Endothelial cell of umbilical vein (primary cell): ENCODE measurements around the gene CITED2. TPM values are rescaled to one million over a fixed set of nuclear protein-coding genes. Genes with fewer than 3 reads are reported as not detected.

Experiments used
- BruUV-seq: library from RNA; stranded (reverse); fragments of 400-500 nt; replicated peaks from 2 replicates; lab custom pipeline; 2021; lab: Mats Ljungman, UMichigan
- CTCF ChIA-PET: fragments of 300-600, 350-600 bp; sonication (Branson Sonifier 250); formaldehyde crosslinking; loops from one replicate; lab custom pipeline; 2021; ENCODE audit warnings: antibody characterized with exemption, inconsistent platforms; lab: Charles Lee
- POLR2A ChIA-PET: fragments of 300-600, 350-600 bp; sonication (Branson Sonifier 250); formaldehyde crosslinking; loops from one replicate; lab custom pipeline; 2021; ENCODE audit warnings: antibody characterized with exemption, inconsistent platforms; lab: Charles Lee
- DNase-seq: peaks from one replicate; pipeline ENCODE4 v3.0.0-alpha.2; 2011; ENCODE audit warnings: low read depth, low spot score
- FAIRE-seq: peaks from 2 replicates; lab custom pipeline; 2011; peaks lifted over from hg19 to GRCh38; lab: Jason Lieb, UNC
- H2AFZ ChIP-seq: 2 replicates; pipeline ENCODE4 v1.6.0; 2012; ENCODE audit warnings: low read depth, low read length, control low read depth, inconsistent platforms
- H3K27ac ChIP-seq: 2 replicates; pipeline ENCODE4 v1.5.1; 2011; ENCODE audit warnings: low read depth, mild to moderate bottlenecking, control low read depth, low read length, moderate library complexity; ENCODE audit not compliant: insufficient read depth
- H3K27me3 ChIP-seq, 2 experiments: 2 replicates each; pipeline versions ENCODE4 v1.6.0 to v1.6.1; 2011; ENCODE audit warnings: low read length in 2 of 2, mixed read lengths in 1 of 2; ENCODE audit not compliant: control insufficient read depth in 2 of 2, insufficient read depth in 2 of 2
- H3K36me3 ChIP-seq, 2 experiments: 2 replicates in 1 of 2; 3 replicates in 1 of 2; pipeline ENCODE4 v1.5.1; 2011; ENCODE audit warnings: low read length in 2 of 2, mild to moderate bottlenecking in 1 of 2, moderate library complexity in 1 of 2; ENCODE audit not compliant: control insufficient read depth in 2 of 2, insufficient read depth in 2 of 2; ENCODE audit errors: extremely low read depth in 1 of 2
- H3K4me1 ChIP-seq: 3 replicates; pipeline ENCODE4 v1.5.1; 2011; ENCODE audit warnings: mild to moderate bottlenecking, low read length; ENCODE audit not compliant: control insufficient read depth, insufficient read depth; ENCODE audit errors: extremely low read depth
- H3K4me2 ChIP-seq: 2 replicates; pipeline ENCODE4 v1.6.1; 2011; ENCODE audit warnings: low read length, control low read depth, mixed read lengths; ENCODE audit not compliant: insufficient read depth
- H3K4me3 ChIP-seq, 3 experiments: fragments of 200-600 bp in 1 of 3; sonication (generic), shearing (Covaris generic) in 1 of 3; replicated peaks in 1 of 3; 2 replicates each; pipeline ENCODE4 v1.5.1; 2011 to 2016; ENCODE audit warnings: control low read depth in 3 of 3, low read length in 3 of 3, mild to moderate bottlenecking in 2 of 3, inconsistent platforms in 1 of 3, low read depth in 1 of 3, moderate library complexity in 1 of 3; ENCODE audit not compliant: insufficient read depth in 1 of 3
- H3K79me2 ChIP-seq: 2 replicates; pipeline ENCODE4 v1.6.0; 2012; ENCODE audit warnings: low read length, inconsistent platforms; ENCODE audit not compliant: control insufficient read depth, insufficient read depth
- H3K9ac ChIP-seq: replicated peaks from 2 replicates; pipeline ENCODE3; 2011; ENCODE audit warnings: low read length, control low read depth; ENCODE audit not compliant: insufficient read depth; ENCODE audit errors: extremely low read depth
- H3K9me1 ChIP-seq: replicated peaks from 3 replicates; pipeline ENCODE4 v1.6.0; 2011; ENCODE audit warnings: mild to moderate bottlenecking, low read length; ENCODE audit not compliant: control insufficient read depth, insufficient read depth; ENCODE audit errors: extremely low read depth
- H3K9me3 ChIP-seq: replicated peaks from 2 replicates; pipeline ENCODE4 v1.5.1; 2012; ENCODE audit warnings: low read length, inconsistent platforms; ENCODE audit not compliant: control insufficient read depth, insufficient read depth
- H4K20me1 ChIP-seq: replicated peaks from 2 replicates; pipeline ENCODE3; 2011; ENCODE audit warnings: mild to moderate bottlenecking, low read length; ENCODE audit not compliant: control insufficient read depth, insufficient read depth; ENCODE audit errors: extremely low read depth
- CTCF ChIP-seq, 2 donors: IDR thresholded peaks; 1 replicate in 1 of 2; 2 replicates in 1 of 2; pipeline ENCODE4 v1.5.1; 2011; ENCODE audit warnings: low read length in 2 of 2, mild to moderate bottlenecking in 2 of 2, moderate library complexity in 2 of 2, control low read depth in 1 of 2, inconsistent platforms in 1 of 2, low read depth in 1 of 2; ENCODE audit not compliant: insufficient read depth in 1 of 2; ENCODE audit errors: extremely low read depth in 1 of 2
- EZH2 ChIP-seq: IDR thresholded peaks from 2 replicates; pipeline ENCODE4 v1.6.1; 2012; ENCODE audit warnings: borderline replicate concordance, low read depth, mild to moderate bottlenecking, moderate library complexity, low read length, inconsistent platforms; ENCODE audit not compliant: severe bottlenecking
- FOS ChIP-seq: IDR thresholded peaks from 2 replicates; pipeline ENCODE4 v1.6.1; 2011; ENCODE audit warnings: mild to moderate bottlenecking, low read length, moderate library complexity, borderline replicate concordance; ENCODE audit not compliant: insufficient read depth
- GATA2 ChIP-seq: IDR thresholded peaks from 2 replicates; pipeline ENCODE4 v1.7.0; 2011; ENCODE audit warnings: low read depth, mild to moderate bottlenecking, moderate library complexity, mixed read lengths, low read length; ENCODE audit not compliant: insufficient read length, insufficient read depth
- JUN ChIP-seq: IDR thresholded peaks from 2 replicates; pipeline ENCODE4 v1.6.1; 2011; ENCODE audit warnings: borderline replicate concordance, low read depth; ENCODE audit not compliant: insufficient read length, insufficient read depth
- MAX ChIP-seq: IDR thresholded peaks from 2 replicates; pipeline ENCODE4 v1.6.1; 2011; ENCODE audit not compliant: insufficient read depth, insufficient read length
- MYC ChIP-seq: IDR thresholded peaks from one replicate; pipeline ENCODE4 v1.6.1; 2011; ENCODE audit warnings: mild to moderate bottlenecking, low read depth, low read length
- POLR2A ChIP-seq: IDR thresholded peaks from 2 replicates; pipeline ENCODE4 v1.6.1; 2012; ENCODE audit warnings: low read depth, mild to moderate bottlenecking, control low read depth, low read length
- POLR2AphosphoS5 ChIP-seq: IDR thresholded peaks from 2 replicates; pipeline ENCODE4 v1.6.1; 2012; ENCODE audit warnings: low read depth, mild to moderate bottlenecking, control low read depth, low read length, moderate library complexity; ENCODE audit not compliant: insufficient read depth
- dilution Hi-C: fragments of 300-500 bp; cut with MboI; formaldehyde crosslinking; loops from one replicate; pipeline ENCODE4 v1.15.0; 2019; ENCODE audit warnings: low sequenced_read_pairs; ENCODE audit not compliant: extremely low pct_ligation_motif_present
- intact Hi-C: fragments of 100-400 bp; cut with micrococcal nuclease; formaldehyde crosslinking; loops from one replicate; pipeline ENCODE4 v1.10.0; 2022
- polyA plus RNA-seq, 4 experiments: library from polyadenylated mRNA; depleted of rRNA in 3 of 4; stranded (reverse) in 3 of 4; unstranded in 1 of 4; fragments of >200 nt; gene quantifications; 2 replicates each; pipeline versions ENCODE4 v1.2.1 to v1.2.3, GENCODE V29; 2011 to 2012; ENCODE audit warnings: missing spikeins in 1 of 4
- total RNA-seq: library from RNA; stranded (reverse); gene quantifications from 2 replicates; pipeline ENCODE4 v1.2.3, GENCODE V29; 2021

The CITED2 gene
- total and polyA plus RNA-seq, 2 donors (not counting 3 experiments of a cell fraction or from before 2014, with no cell fraction given), result 81.1 to 85.7 TPM

GRCh38 chr6:139349464-139350020, 24.9 kb downstream of the CITED2 start:
- Histone ChIP-seq H2AFZ (no peak overlapping the region), H3K9me3 (no peaks in the 10 kb centered on the region), H3K79me2 (no peaks in the 10 kb centered on the region), H3K36me3 (no peaks in the 10 kb centered on the region), H3K9ac (no peak overlapping the region), H3K4me3 (no peak overlapping the region), H3K27me3 (peaks cover 3 to 4% of the 10 kb centered on the region in 2 experiments), H3K9me1 (no peaks in the 10 kb centered on the region), H3K4me1 (no peaks in the 10 kb centered on the region), H3K27ac (no peak overlapping the region), H4K20me1 (no peaks in the 10 kb centered on the region), H3K4me2 (no peak overlapping the region)
- intact Hi-C loops, result no loop called here
- ChIA-PET CTCF (interaction anchor here (1.7 to 2.1 kb wide), 2 partner anchors 99 to 130 kb away, joined by 4 to 11 read pairs; no protein-coding TSS in a partner anchor), POLR2A (no interaction called here)
- DNase-seq, result no peak
- dilution Hi-C loops, result no loop called here
- TF ChIP-seq FOS (no peak), MYC (no peak), MAX (no peak), GATA2 (no peak), JUN (no peak), EZH2 (no peak), CTCF (IDR thresholded peaks at IDR 0.05; ENCODE audit: extremely low read depth in 1 of 2, insufficient read depth in 1 of 2, low read depth in 1 of 2, low read length in 2 of 2) (no peak), POLR2A (no peak), POLR2AphosphoS5 (no peak)
- no TSS peak for BruUV-seq
- FAIRE-seq, result no peak
